ENCODE results near the gene ALB.

ALB gene

GRCh38 chr4:73414936-73415271, 10.8 kb downstream of the ALB start:
- DNase-seq: no peak
- TF ChIP-seq GATA1 (IDR thresholded peaks at IDR 0.05; ENCODE audit: low read depth, low read length): no peak
- no peak for TF ChIP-seq POLR2A (IDR thresholded peaks at IDR 0.05; ENCODE audit: low read length)

GRCh38 chr4:73415807-73416238, 11.7 kb downstream of the ALB start:
- DNase-seq: no peak

GRCh38 chr4:73416423-73417087, 12.5 kb downstream of the ALB start:
- DNase-seq: no peak
- TF ChIP-seq GATA1 (IDR thresholded peaks at IDR 0.05; ENCODE audit: low read depth, low read length): no peak
- no peak for TF ChIP-seq POLR2A (IDR thresholded peaks at IDR 0.05; ENCODE audit: low read length)

More at GRCh38 chr4:73415807-73416238, 11.7 kb downstream of the ALB start:
- TF ChIP-seq GATA1 (IDR thresholded peaks at IDR 0.05; ENCODE audit: low read depth, low read length) (no peak), POLR2A (IDR thresholded peaks at IDR 0.05; ENCODE audit: low read length) (no peak)

- TF ChIP-seq GATA1 (IDR thresholded peaks at IDR 0.05; ENCODE audit: low read depth, low read length) (no peak), POLR2A (IDR thresholded peaks at IDR 0.05; ENCODE audit: low read length) (no peak)
- no peak for DNase-seq
Measured at GRCh38 chr4:73417342-73417741, 13.3 kb downstream of the ALB start.

GRCh38 chr4:73417973-73418372, 13.9 kb downstream of the ALB start:
- no peak for TF ChIP-seq POLR2A (IDR thresholded peaks at IDR 0.05; ENCODE audit: low read length)
- TF ChIP-seq GATA1 (IDR thresholded peaks at IDR 0.05; ENCODE audit: low read depth, low read length): no peak
- DNase-seq: no peak

GRCh38 chr4:73418677-73419076, 14.6 kb downstream of the ALB start:
- TF ChIP-seq GATA1 (IDR thresholded peaks at IDR 0.05; ENCODE audit: low read depth, low read length): no peak
- TF ChIP-seq POLR2A (IDR thresholded peaks at IDR 0.05; ENCODE audit: low read length): no peak
- DNase-seq: no peak

- TF ChIP-seq POLR2A (IDR thresholded peaks at IDR 0.05; ENCODE audit: low read length) (no peak), GATA1 (IDR thresholded peaks at IDR 0.05; ENCODE audit: low read depth, low read length) (no peak)
- no peak for DNase-seq
Measured at GRCh38 chr4:73419106-73420038, 15.3 kb downstream of the ALB start.

- DNase-seq: no peak
- TF ChIP-seq POLR2A (IDR thresholded peaks at IDR 0.05; ENCODE audit: low read length): no peak
- TF ChIP-seq GATA1 (IDR thresholded peaks at IDR 0.05; ENCODE audit: low read depth, low read length): no peak
Measured at GRCh38 chr4:73420615-73421014, 16.5 kb downstream of the ALB start.

GRCh38 chr4:73421708-73422457, 17.8 kb downstream of the ALB start:
- TF ChIP-seq POLR2A (IDR thresholded peaks at IDR 0.05; ENCODE audit: low read length): no peak
- DNase-seq: no peak

GRCh38 chr4:73422458-73422752, 18.3 kb downstream of the ALB start:
- DNase-seq: no peak
- TF ChIP-seq GATA1 (IDR thresholded peaks at IDR 0.05; ENCODE audit: low read depth, low read length) (no peak), POLR2A (IDR thresholded peaks at IDR 0.05; ENCODE audit: low read length) (no peak)

GRCh38 chr4:73423184-73423583, 19.1 kb downstream of the ALB start:
- DNase-seq: no peak
- TF ChIP-seq POLR2A (IDR thresholded peaks at IDR 0.05; ENCODE audit: low read length): no peak
- TF ChIP-seq GATA1 (IDR thresholded peaks at IDR 0.05; ENCODE audit: low read depth, low read length): no peak

GRCh38 chr4:73426666-73427065, 22.6 kb downstream of the ALB start:
- no peak for DNase-seq
- TF ChIP-seq POLR2A (IDR thresholded peaks at IDR 0.05; ENCODE audit: low read length) (no peak), GATA1 (IDR thresholded peaks at IDR 0.05; ENCODE audit: low read depth, low read length) (no peak)

GRCh38 chr4:73429118-73429517, 25.0 kb downstream of the ALB start:
- TF ChIP-seq GATA1 (IDR thresholded peaks at IDR 0.05; ENCODE audit: low read depth, low read length): no peak
- TF ChIP-seq POLR2A (IDR thresholded peaks at IDR 0.05; ENCODE audit: low read length): no peak
- DNase-seq: no peak

GRCh38 chr4:73429826-73430587, 25.9 kb downstream of the ALB start:
- no peak for DNase-seq
- TF ChIP-seq POLR2A (IDR thresholded peaks at IDR 0.05; ENCODE audit: low read length): no peak
- TF ChIP-seq GATA1 (IDR thresholded peaks at IDR 0.05; ENCODE audit: low read depth, low read length): no peak
